ENCODE data around the gene PLCB1.

DNA sequence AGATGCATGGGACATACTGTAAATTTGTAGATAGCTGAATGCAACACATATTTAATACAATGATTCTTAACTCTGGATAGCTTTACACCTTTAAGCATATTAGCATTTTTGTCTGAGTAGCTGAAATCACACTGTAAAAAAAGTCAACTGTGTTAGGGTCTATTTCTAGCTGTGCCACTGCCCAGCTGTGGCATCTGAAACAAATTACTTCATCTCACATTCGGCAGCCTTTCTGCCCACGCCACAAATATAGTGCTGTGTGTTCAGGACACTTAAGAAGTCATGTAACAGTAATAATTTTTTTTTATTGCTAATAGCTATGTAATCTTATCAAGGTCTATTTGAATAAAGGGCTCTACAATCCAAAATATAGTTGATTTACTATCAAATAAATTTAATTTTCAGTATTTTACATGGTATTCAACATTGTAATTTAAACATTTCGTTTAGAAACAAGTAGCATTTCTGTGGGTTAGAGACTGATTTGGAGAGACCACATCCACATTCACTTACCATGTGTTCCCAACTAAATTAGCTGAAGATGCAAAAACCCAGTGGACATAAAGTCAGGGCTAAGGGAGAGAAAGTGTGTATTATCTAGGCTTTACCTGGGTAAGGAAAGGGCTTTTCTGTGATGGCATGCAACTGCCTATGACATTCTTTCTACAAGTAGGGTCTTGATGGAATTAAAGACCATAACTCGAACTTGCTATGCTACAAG is 276.7 kb downstream of the PLCB1 start:
- TF ChIP-seq CTCF (conservative IDR thresholded peaks at IDR 0.05; ENCODE audit: low read depth, low read length) (no peak), EZH2 (IDR thresholded peaks at IDR 0.05; ENCODE audit: low read length, unreplicated experiment) (no peak), EZH2phosphoT487 (IDR thresholded peaks at IDR 0.05; ENCODE audit: borderline replicate concordance, low read length) (no peak)

Data from PC-3 (cell line).